HCT116 (cell line): Measurements from ENCODE around the gene PRPF19. TPM values are rescaled to one million over a fixed set of nuclear protein-coding genes. Genes with fewer than 3 reads are reported as not detected.

Source experiments
- ATAC-seq: fragments of 200-7000 bp; cut with Tn5 transposase; 2 replicates; pipeline ENCODE4 v1.9.1; 2020; ENCODE audit warnings: mild to moderate bottlenecking, moderate library complexity
- BruUV-seq: library from RNA; stranded (reverse); fragments of 400-500 nt; replicated peaks from 2 replicates; lab custom pipeline; 2021; lab: Mats Ljungman, UMichigan
- CTCF ChIA-PET: fragments of 300-600 bp; sonication (Branson Sonifier 250); formaldehyde crosslinking; loops from one replicate; lab custom pipeline; 2021; ENCODE audit warnings: antibody characterized with exemption; lab: Charles Lee
- POLR2A ChIA-PET: fragments of 300-600, 350-600 bp; sonication (Branson Sonifier 250); formaldehyde crosslinking; loops from one replicate; lab custom pipeline; 2021; ENCODE audit warnings: antibody characterized with exemption; lab: Charles Lee
- RAD21 ChIA-PET, 2 experiments: fragments of 300-600 bp; sonication (Branson Sonifier 250); formaldehyde crosslinking; loops; one replicate each; lab custom pipeline; 2023; ENCODE audit warnings: low total read pairs in 2 of 2; ENCODE audit not compliant: uncharacterized antibody in 2 of 2, unreplicated experiment in 2 of 2, low non-redundant PET in 1 of 2; lab: Charles Lee
- DNase-seq: peaks from one replicate; pipeline ENCODE4 v3.0.0-alpha.2; 2010; ENCODE audit warnings: low read depth, low spot score
- H2AFZ ChIP-seq: fragments of 200-600 bp; shearing (Covaris generic), sonication (generic); 2 replicates; pipeline ENCODE4 v1.6.1; 2017; ENCODE audit warnings: low read depth, mixed run types, mixed read lengths, antibody characterized with exemption, low read length; ENCODE audit not compliant: poor library complexity, severe bottlenecking
- H3K27ac ChIP-seq: 2 replicates; pipeline ENCODE4 v1.5.1; 2012; ENCODE audit warnings: low read depth, low read length
- H3K27me3 ChIP-seq: fragments of 200-600 bp; sonication (generic); 2 replicates; pipeline ENCODE4 v1.6.1; 2016; ENCODE audit warnings: mixed run types, low read length, mixed read lengths; ENCODE audit not compliant: insufficient read depth
- H3K36me3 ChIP-seq, 2 experiments: fragments of 200-500 bp in 1 of 2; fragments of 200-600 bp in 1 of 2; sonication (Bioruptor generic) in 1 of 2; sonication (generic) in 1 of 2; 2 replicates each; pipeline versions ENCODE4 v1.5.1 to v1.6.1; 2014 to 2016; ENCODE audit warnings: low read length in 2 of 2, inconsistent platforms in 1 of 2, mixed read lengths in 1 of 2, mixed run types in 1 of 2; ENCODE audit not compliant: insufficient read depth in 2 of 2, control insufficient read depth in 1 of 2
- H3K4me1 ChIP-seq, 2 experiments: fragments of 200-600 bp in 1 of 2; sonication (generic) in 1 of 2; 2 replicates each; pipeline versions ENCODE4 v1.5.1 to v1.6.1; 2012 to 2017; ENCODE audit warnings: low read length in 2 of 2, inconsistent platforms in 1 of 2, mild to moderate bottlenecking in 1 of 2, mixed read lengths in 1 of 2, mixed run types in 1 of 2, moderate library complexity in 1 of 2; ENCODE audit not compliant: insufficient read depth in 2 of 2, control insufficient read depth in 1 of 2
- H3K4me2 ChIP-seq: fragments of 200-600 bp; sonication (generic); 2 replicates; pipeline ENCODE4 v1.6.1; 2017; ENCODE audit warnings: mixed run types, low read length, mixed read lengths
- H3K4me3 ChIP-seq, 2 experiments: fragments of 200-600 bp in 1 of 2; sonication (generic) in 1 of 2; replicated peaks in 1 of 2; 2 replicates each; pipeline ENCODE4 v1.5.1; 2011 to 2016; ENCODE audit warnings: low read length in 2 of 2, control low read depth in 1 of 2, low read depth in 1 of 2, mild to moderate bottlenecking in 1 of 2, mixed read lengths in 1 of 2, mixed run types in 1 of 2
- H3K79me2 ChIP-seq: fragments of 200-600 bp; sonication (generic); 2 replicates; pipeline ENCODE4 v1.6.1; 2017; ENCODE audit warnings: mild to moderate bottlenecking, mixed run types, low read length, moderate library complexity, mixed read lengths; ENCODE audit not compliant: insufficient read depth
- H3K9ac ChIP-seq: fragments of 200-600 bp; sonication (generic); 2 replicates; pipeline ENCODE4 v1.6.1; 2016; ENCODE audit warnings: low read length, mixed read lengths
- H3K9me2 ChIP-seq: fragments of 200-600 bp; sonication (generic), shearing (Covaris generic); 2 replicates; pipeline ENCODE4 v1.6.1; 2017; ENCODE audit warnings: mixed run types, mild to moderate bottlenecking, moderate library complexity; ENCODE audit not compliant: insufficient read depth
- H3K9me3 ChIP-seq, 2 experiments: fragments of 200-500 bp in 1 of 2; fragments of 200-600 bp in 1 of 2; sonication (Bioruptor generic) in 1 of 2; sonication (generic) in 1 of 2; 2 replicates each; pipeline ENCODE4 v1.6.1; 2014 to 2017; ENCODE audit warnings: low read length in 2 of 2, mixed read lengths in 2 of 2, inconsistent platforms in 1 of 2, low read depth in 1 of 2, mild to moderate bottlenecking in 1 of 2, mixed run types in 1 of 2, moderate library complexity in 1 of 2; ENCODE audit not compliant: control insufficient read depth in 1 of 2, insufficient read depth in 1 of 2
- H4K20me1 ChIP-seq: fragments of 200-600 bp; sonication (generic), shearing (Covaris generic); 2 replicates; pipeline ENCODE4 v1.6.1; 2017; ENCODE audit warnings: mixed run types, mild to moderate bottlenecking, moderate library complexity; ENCODE audit not compliant: insufficient read depth
- EGR1 ChIP-seq: IDR thresholded peaks from 2 replicates; pipeline ENCODE4 v1.6.1; 2012; ENCODE audit warnings: low read depth
- EZH2 ChIP-seq: fragments of 200-600 bp; sonication (generic); IDR thresholded peaks from 2 replicates; pipeline ENCODE4 v1.6.1; 2017; ENCODE audit warnings: antibody characterized with exemption, mixed run types
- EZH2phosphoT487 ChIP-seq: fragments of 200-600 bp; IDR thresholded peaks from 2 replicates; pipeline ENCODE4 v1.6.1; 2018; ENCODE audit warnings: antibody characterized with exemption, borderline replicate concordance
- FOSL1 ChIP-seq: IDR thresholded peaks from 2 replicates; pipeline ENCODE4 v1.6.1; 2012; ENCODE audit warnings: low read depth
- JUND ChIP-seq: IDR thresholded peaks from 2 replicates; pipeline ENCODE4 v1.6.1; 2012
- POLR2A ChIP-seq: IDR thresholded peaks from 2 replicates; pipeline ENCODE4 v1.7.0; 2011; ENCODE audit warnings: borderline replicate concordance; ENCODE audit not compliant: insufficient read depth, insufficient read length; ENCODE audit errors: extremely low read depth
- REST ChIP-seq: IDR thresholded peaks from 2 replicates; pipeline ENCODE4 v1.6.1; 2012; ENCODE audit warnings: low read depth
- SIN3A ChIP-seq: IDR thresholded peaks from 2 replicates; pipeline ENCODE4 v1.6.1; 2012; ENCODE audit warnings: low read depth
- SP1 ChIP-seq: IDR thresholded peaks from 2 replicates; pipeline ENCODE4 v1.6.1; 2012; ENCODE audit warnings: low read depth
- YY1 ChIP-seq: IDR thresholded peaks from 2 replicates; pipeline ENCODE4 v1.6.1; 2011; ENCODE audit warnings: low read length, low read depth, moderate library complexity, mild to moderate bottlenecking; ENCODE audit not compliant: insufficient replicate concordance; ENCODE audit errors: extremely low read depth
- ZFX ChIP-seq: fragments of 450-650 bp; IDR thresholded peaks from 2 replicates; pipeline ENCODE4 v1.6.1; 2017
- ZNF274 ChIP-seq: fragments of 200-500 bp; sonication (Bioruptor generic); IDR thresholded peaks from 2 replicates; pipeline ENCODE4 v1.6.1; 2014; ENCODE audit warnings: mild to moderate bottlenecking, low read depth, low read length, inconsistent platforms
- intact Hi-C: fragments of 100-400 bp; cut with micrococcal nuclease; formaldehyde crosslinking; loops from 2 replicates; pipeline ENCODE4 v1.10.0; 2022
- total RNA-seq: library from RNA; stranded (reverse); gene quantifications from one replicate; pipeline ENCODE4 v1.2.1, GENCODE V29; 2021; ENCODE audit not compliant: unreplicated experiment
- TF ChIP-seq, protein P1 (sequence below): IDR thresholded peaks from 2 replicates; pipeline ENCODE4 v1.6.1; 2012

The PRPF19 gene
- total RNA-seq, 1 experiment from 2014 or later, result 156 TPM

DNA sequence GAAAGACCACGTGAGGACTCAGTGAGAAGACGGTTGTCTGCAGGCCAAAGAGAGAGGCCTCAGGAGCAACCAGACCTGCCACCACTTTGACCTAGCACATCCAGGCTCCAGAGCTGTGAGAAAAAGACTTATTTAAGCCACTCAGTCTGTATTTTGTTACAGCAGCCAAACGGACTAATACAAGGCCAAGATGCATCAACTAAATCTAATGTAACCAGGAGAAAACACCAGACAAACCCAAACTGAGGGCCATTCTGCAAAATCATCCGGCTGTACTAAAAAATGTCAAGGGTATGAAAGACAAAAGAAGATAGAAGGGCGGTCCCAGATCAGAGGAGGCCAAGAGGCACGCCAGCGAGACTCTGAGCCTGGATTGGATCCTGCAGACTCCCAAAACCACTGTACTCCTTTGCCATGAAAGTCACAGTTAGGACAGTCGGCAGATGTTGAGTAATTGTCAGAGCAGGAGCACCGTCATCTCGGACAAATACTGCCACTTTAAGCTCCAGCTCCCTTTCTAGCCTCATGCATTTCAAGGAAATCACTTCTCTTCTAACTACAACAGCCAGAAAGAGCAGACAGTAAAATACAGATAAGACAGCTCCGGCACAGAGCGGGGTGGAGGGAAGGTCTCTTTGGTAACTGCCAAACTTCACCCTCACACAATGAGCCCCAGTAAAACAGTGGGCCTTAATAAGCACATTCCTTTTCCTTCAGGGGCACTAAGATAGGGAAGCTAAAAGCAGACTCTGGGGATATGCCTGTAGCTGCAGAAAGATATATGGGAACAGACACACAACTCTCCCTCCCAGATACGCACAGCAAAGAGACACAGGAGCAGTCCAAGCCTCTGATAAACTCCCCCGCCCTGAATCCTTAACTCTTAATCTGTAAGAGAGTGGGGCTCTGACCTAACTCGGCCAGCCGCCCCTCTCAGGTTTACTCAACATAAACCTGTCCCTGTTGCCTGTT is 42.5 kb downstream of the PRPF19 start:
- Histone ChIP-seq H3K9me2 (no peaks in the 10 kb centered on the region), H3K27ac (no peak overlapping the region), H3K9me3 (no peaks in the 10 kb centered on the region), H3K4me2 (no peak overlapping the region), H3K79me2 (no peaks in the 10 kb centered on the region), H3K9ac (no peak overlapping the region), H4K20me1 (no peaks in the 10 kb centered on the region), H3K4me1 (no peaks in the 10 kb centered on the region), H3K4me3 (no peak overlapping the region), H3K27me3 (0 out of 2 replicates have a peak, but pooled peaks cover 4% of the 10 kb centered on the region), H3K36me3 (no peaks in the 10 kb centered on the region), H2AFZ (no peak overlapping the region)
- RAD21 ChIA-PET, result no interaction called here
- CTCF ChIA-PET, result no interaction called here
- ATAC-seq (no peak), DNase-seq (no peak)
- intact Hi-C loops, result no loop called here
- TF ChIP-seq YY1 (no peak), FOSL1 (no peak), POLR2A (no peak), ZFX (no peak), EZH2phosphoT487 (no peak), ZNF274 (no peak)
- TF ChIP-seq, protein P1, sequence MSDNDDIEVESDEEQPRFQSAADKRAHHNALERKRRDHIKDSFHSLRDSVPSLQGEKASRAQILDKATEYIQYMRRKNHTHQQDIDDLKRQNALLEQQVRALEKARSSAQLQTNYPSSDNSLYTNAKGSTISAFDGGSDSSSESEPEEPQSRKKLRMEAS, result no peak
- no TSS peak for BruUV-seq
- POLR2A ChIA-PET, result no interaction called here

DNA sequence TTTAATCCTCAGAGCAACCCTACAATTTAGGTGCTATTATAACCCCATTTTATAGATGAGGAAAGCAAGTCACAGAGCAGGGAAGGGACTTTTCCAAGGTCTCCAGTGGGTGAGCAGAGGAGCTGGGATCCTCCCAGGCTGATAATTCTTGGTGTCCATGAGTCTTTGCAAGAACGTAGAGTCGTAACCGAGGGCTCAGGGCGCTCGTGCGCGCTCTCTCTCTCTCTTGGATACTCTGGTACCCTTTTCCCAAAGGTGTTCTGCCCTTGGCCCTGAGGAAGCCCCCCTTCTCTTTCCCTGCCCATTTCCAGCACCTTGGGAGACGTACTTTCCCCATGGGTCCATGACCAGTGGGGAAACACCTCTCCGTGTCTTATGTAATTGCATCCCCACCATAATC is 44.2 kb downstream of the PRPF19 start:
- Histone ChIP-seq H3K9ac (no peak overlapping the region), H2AFZ (no peak overlapping the region), H3K27me3 (0 out of 2 replicates have a peak, but pooled peaks cover 4% of the 10 kb centered on the region), H3K27ac (no peak overlapping the region), H4K20me1 (no peaks in the 10 kb centered on the region), H3K9me3 (no peaks in the 10 kb centered on the region), H3K4me3 (no peak overlapping the region), H3K79me2 (no peaks in the 10 kb centered on the region), H3K4me1 (no peaks in the 10 kb centered on the region), H3K36me3 (no peaks in the 10 kb centered on the region), H3K4me2 (no peak overlapping the region), H3K9me2 (no peaks in the 10 kb centered on the region)
- intact Hi-C loops, result no loop called here
- ChIA-PET POLR2A (no interaction called here), CTCF (no interaction called here), RAD21 (no interaction called here)
- ATAC-seq (no peak), DNase-seq (no peak)
- no TSS peak for BruUV-seq
- TF ChIP-seq REST (no peak), YY1 (no peak), POLR2A (no peak), SIN3A (no peak), EGR1 (no peak), SP1 (no peak), EZH2phosphoT487 (no peak), EZH2 (no peak), FOSL1 (no peak), JUND (no peak)
